WERI-Rb-1 (cell line): ENCODE measurements around the gene NAMPT.

ENCODE experiments used
- DNase-seq: peaks from one replicate; pipeline ENCODE4 v3.0.0-alpha.2; 2020
- H3K27ac ChIP-seq: fragments of 250-450 bp; sonication (Bioruptor Pico); 2 replicates; pipeline ENCODE4 v1.5.1; 2020; ENCODE audit warnings: mild to moderate bottlenecking, moderate library complexity
- H3K27me3 ChIP-seq: fragments of 250-450 bp; sonication (Bioruptor Pico); 2 replicates; pipeline ENCODE4 v1.5.1; 2021; ENCODE audit warnings: mild to moderate bottlenecking, low read depth, moderate library complexity; ENCODE audit not compliant: insufficient read depth, severe bottlenecking
- H3K36me3 ChIP-seq: fragments of 250-450 bp; sonication (Bioruptor Pico); 2 replicates; pipeline ENCODE4 v1.5.1; 2020; ENCODE audit warnings: mild to moderate bottlenecking, moderate library complexity
- H3K4me3 ChIP-seq: 2 replicates; pipeline ENCODE4 v1.5.1; 2011; ENCODE audit warnings: low read depth, mild to moderate bottlenecking, control low read depth, low read length
- H3K9me3 ChIP-seq: fragments of 250-450 bp; sonication (Bioruptor Pico); 2 replicates; pipeline ENCODE4 v1.5.1; 2021; ENCODE audit warnings: mild to moderate bottlenecking, moderate library complexity; ENCODE audit not compliant: severe bottlenecking
- CTCF ChIP-seq: IDR thresholded peaks from 2 replicates; pipeline ENCODE4 v1.5.1; 2011; ENCODE audit warnings: low read depth, mild to moderate bottlenecking, control low read depth, inconsistent platforms, low read length

The NAMPT gene

GRCh38 chr7:106246902-106247711, 37.7 kb downstream of the NAMPT start:
- TF ChIP-seq CTCF = no peak
- H3K4me3 ChIP-seq = no peak overlapping the region
- no peak overlapping the region for H3K27ac ChIP-seq
- no peaks in the 10 kb centered on the region for H3K27me3 ChIP-seq
- DNase-seq = no peak
- H3K36me3 ChIP-seq = peaks cover 13% of the 10 kb centered on the region
- H3K9me3 ChIP-seq = no peaks in the 10 kb centered on the region

- Histone ChIP-seq H3K9me3 (no peaks in the 10 kb centered on the region), H3K27me3 (no peaks in the 10 kb centered on the region), H3K27ac (no peak overlapping the region), H3K36me3 (peaks cover 7% of the 10 kb centered on the region), H3K4me3 (no peak overlapping the region)
- no peak for DNase-seq
- no peak for TF ChIP-seq CTCF
Measured at GRCh38 chr7:106243893-106244292, 40.9 kb downstream of the NAMPT start.

GRCh38 chr7:106239406-106239805, 45.4 kb downstream of the NAMPT start:
- no peak for TF ChIP-seq CTCF

DNA sequence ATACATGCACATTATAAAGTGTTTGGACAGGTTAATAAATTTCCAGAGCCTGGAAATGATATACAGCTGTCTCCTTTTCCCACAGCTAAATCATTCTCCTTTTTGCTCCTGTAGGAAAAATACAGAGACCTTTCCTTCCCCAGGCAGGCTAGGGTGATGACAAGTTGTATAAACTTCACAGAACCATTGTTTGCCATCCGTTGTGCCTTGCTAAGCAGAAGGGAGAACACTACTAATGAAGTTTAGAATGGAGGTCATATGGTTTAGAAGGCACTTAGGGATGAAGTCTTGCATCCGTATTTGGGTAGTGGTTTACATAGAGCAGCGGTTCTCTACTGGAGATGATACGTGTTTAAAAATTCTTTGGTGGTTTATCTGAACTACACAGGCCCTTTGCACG, 46.0 kb downstream of the NAMPT start:
- Histone ChIP-seq H3K4me3 (no peak overlapping the region), H3K36me3 (no peaks in the 10 kb centered on the region), H3K27ac (no peak overlapping the region), H3K27me3 (no peaks in the 10 kb centered on the region), H3K9me3 (no peaks in the 10 kb centered on the region)
- no peak for DNase-seq
- no peak for TF ChIP-seq CTCF

More at GRCh38 chr7:106239406-106239805, 45.4 kb downstream of the NAMPT start:
- Histone ChIP-seq H3K27ac (no peak overlapping the region), H3K27me3 (no peaks in the 10 kb centered on the region), H3K4me3 (no peak overlapping the region), H3K9me3 (no peaks in the 10 kb centered on the region), H3K36me3 (no peaks in the 10 kb centered on the region)
- DNase-seq = no peak

DNA sequence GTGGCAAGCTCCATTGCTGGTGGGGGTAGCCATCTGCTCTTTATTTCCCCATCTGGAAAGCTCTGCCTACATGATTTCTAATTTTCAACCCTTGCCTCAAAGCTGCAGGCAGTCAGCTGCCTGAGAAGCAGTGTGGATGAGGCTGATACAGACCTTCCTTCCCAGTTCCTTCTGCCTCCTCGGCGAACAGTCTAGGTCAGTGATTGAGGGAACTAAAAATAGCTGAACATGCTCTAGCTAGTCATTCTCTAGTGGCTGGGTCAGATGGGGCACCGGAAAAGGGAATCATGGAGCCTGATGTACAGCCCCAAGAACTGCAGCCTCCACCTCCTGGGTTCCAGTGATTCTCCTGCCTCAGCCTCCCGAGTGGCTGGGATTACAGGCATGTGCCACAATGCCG, 48.7 kb downstream of the NAMPT start:
- Histone ChIP-seq H3K4me3 (no peak overlapping the region), H3K9me3 (no peaks in the 10 kb centered on the region), H3K36me3 (no peaks in the 10 kb centered on the region), H3K27me3 (no peaks in the 10 kb centered on the region), H3K27ac (no peak overlapping the region)
- no peak for DNase-seq
- TF ChIP-seq CTCF = no peak

- TF ChIP-seq CTCF = no peak
- Histone ChIP-seq H3K4me3 (no peak overlapping the region), H3K27me3 (no peaks in the 10 kb centered on the region), H3K36me3 (no peaks in the 10 kb centered on the region), H3K9me3 (no peaks in the 10 kb centered on the region), H3K27ac (no peak overlapping the region)
- DNase-seq = no peak
Measured at GRCh38 chr7:106234425-106234824, 50.4 kb downstream of the NAMPT start.
